ENCODE results near the gene PLEKHG3.

Gene PLEKHG3

GRCh38 chr14:64707661-64708060 lies 3.4 kb downstream of the PLEKHG3 start:
- Histone ChIP-seq H3K27ac (ENCODE audit: low read depth, low read length) (no peak overlapping the region), H3K9me3 (ENCODE audit: insufficient read depth, low read depth, low read length) (peaks cover 4% of the 10 kb centered on the region; the same call in 1 of the 2 replicates), H3K4me1 (ENCODE audit: insufficient read depth, low read length) (peaks cover 46% of the 10 kb centered on the region), H3K9ac (ENCODE audit: low read depth, low read length) (no peak overlapping the region), H3K36me3 (ENCODE audit: insufficient read depth, low read length) (peaks cover 6% of the 10 kb centered on the region; the same call in 1 of the 2 replicates), H3K27me3 (ENCODE audit: insufficient read depth, low read length) (peaks cover 12% of the 10 kb centered on the region; the same call in 1 of the 2 replicates), H3K4me3 (ENCODE audit: low read length) (peak overlapping the region; percentile 83)
- WGBS: 46% methylated on average over 6 of the region's 7 CpGs

DNA sequence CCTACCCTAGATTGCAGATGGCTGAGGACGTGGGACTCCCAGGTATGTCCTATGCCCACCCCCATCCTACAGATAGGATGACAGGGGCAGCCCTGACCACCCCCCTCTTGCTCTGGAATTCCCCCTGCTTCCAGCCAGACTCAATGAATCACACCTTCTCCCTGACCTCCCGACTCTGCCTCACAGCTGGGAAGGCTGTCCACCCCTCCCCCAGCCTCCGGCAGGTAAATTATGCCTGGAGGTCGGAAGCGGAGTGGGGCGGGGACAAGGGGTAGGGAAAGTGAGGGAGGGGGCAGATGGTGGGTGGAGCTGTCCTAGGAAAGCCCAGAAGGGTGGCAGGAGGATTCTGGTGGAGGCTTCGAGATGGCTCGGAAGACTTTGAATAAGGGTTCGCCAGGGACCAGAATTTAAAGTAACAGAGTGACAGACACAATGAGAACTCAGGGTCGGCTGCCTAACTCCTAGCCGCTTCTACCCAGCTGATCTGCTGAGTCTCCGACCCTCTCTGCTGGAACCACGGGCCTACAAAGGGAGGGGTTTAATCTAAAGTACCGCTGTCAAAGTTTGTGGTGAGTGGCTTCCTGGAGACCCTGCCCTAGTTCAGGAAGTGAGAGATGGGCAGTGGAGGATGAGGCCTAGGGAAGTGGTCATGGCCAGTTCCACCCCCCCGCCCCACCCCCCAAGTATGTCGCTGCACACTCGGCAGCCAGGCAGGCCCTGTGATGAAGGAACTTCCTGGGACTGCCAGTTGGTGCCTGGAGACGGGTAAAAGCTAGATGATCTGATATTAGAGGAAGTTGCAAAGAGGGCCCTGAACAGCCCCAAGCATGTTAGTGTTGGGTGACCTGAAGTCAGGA lies 4.2 kb downstream of the PLEKHG3 start:
- Histone ChIP-seq H3K4me1 (ENCODE audit: insufficient read depth, low read length) (peaks cover 44% of the 10 kb centered on the region), H3K9ac (ENCODE audit: low read depth, low read length) (no peak overlapping the region), H3K27ac (ENCODE audit: low read depth, low read length) (no peak overlapping the region), H3K9me3 (ENCODE audit: insufficient read depth, low read depth, low read length) (peaks cover 11% of the 10 kb centered on the region; the same call in 1 of the 2 replicates), H3K4me3 (ENCODE audit: low read length) (peak overlapping the region; percentile 83), H3K36me3 (ENCODE audit: insufficient read depth, low read length) (peaks cover 6% of the 10 kb centered on the region; the same call in 1 of the 2 replicates), H3K27me3 (ENCODE audit: insufficient read depth, low read length) (peaks cover 5% of the 10 kb centered on the region; the same call in 1 of the 2 replicates)
- WGBS: 5% methylated on average over 17 of the region's 18 CpGs

DNA sequence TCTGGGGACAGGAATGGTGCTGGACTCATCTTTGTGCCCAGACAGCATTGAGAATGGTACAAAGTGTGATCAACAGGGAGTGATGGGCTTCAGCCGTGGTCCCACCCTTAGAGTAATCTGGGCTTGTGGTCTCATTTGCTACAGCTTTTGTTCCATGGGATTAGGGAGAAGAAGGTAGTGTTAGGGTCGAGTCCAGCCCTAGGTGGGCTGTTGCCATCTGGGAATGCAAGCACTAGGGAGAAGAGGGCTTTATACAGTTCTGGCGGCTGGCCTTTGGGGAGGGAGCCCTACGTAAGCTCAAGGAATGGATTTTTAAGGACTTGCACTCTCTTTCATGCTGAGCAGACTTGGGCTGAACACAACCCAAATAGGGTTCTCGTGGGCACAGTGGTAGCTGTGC lies 4.9 kb downstream of the PLEKHG3 start:
- 0 out of 2 replicates have a peak overlapping the region, but pooled peaks have one; percentile 83 for H3K4me3 ChIP-seq (ENCODE audit: low read length)
- 54% methylated on average over 5 of the region's 5 CpGs for WGBS

DNA sequence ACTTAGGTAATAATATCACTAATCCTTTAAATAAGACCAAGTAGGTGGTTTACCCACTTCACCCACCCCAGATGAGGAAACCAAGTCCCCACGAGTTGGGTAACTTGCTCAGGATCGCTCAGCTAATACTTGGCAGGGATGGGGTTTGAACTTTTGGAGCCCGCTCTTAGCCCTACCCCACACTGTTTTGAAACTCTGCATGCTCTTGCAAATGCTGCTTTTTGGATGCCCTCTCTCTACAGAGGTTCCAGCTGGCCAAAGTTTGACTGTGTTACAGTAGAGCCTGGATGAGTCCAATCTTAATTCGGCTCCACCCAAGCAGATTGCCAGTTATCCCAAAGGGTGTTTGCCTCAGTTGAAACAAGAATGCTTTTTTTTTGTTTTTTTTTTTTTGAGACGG lies 6.8 kb downstream of the PLEKHG3 start:
- Histone ChIP-seq H3K9ac (ENCODE audit: low read depth, low read length) (no peak overlapping the region), H3K9me3 (ENCODE audit: insufficient read depth, low read depth, low read length) (peaks cover 18% of the 10 kb centered on the region; the same call in 1 of the 2 replicates), H3K27ac (ENCODE audit: low read depth, low read length) (no peak overlapping the region), H3K36me3 (ENCODE audit: insufficient read depth, low read length) (peaks cover 6% of the 10 kb centered on the region; the same call in 1 of the 2 replicates), H3K4me1 (ENCODE audit: insufficient read depth, low read length) (peaks cover 45% of the 10 kb centered on the region), H3K4me3 (ENCODE audit: low read length) (no peak overlapping the region), H3K27me3 (ENCODE audit: insufficient read depth, low read length) (no peaks in the 10 kb centered on the region)
- WGBS: 98% methylated on average over 5 of the region's 5 CpGs

More for the DNA sequence above, 4.9 kb downstream of the PLEKHG3 start:
- Histone ChIP-seq H3K27ac (ENCODE audit: low read depth, low read length) (no peak overlapping the region), H3K9me3 (ENCODE audit: insufficient read depth, low read depth, low read length) (peaks cover 18% of the 10 kb centered on the region; the same call in 1 of the 2 replicates), H3K27me3 (ENCODE audit: insufficient read depth, low read length) (no peaks in the 10 kb centered on the region), H3K4me1 (ENCODE audit: insufficient read depth, low read length) (peaks cover 38% of the 10 kb centered on the region), H3K36me3 (ENCODE audit: insufficient read depth, low read length) (peaks cover 6% of the 10 kb centered on the region; the same call in 1 of the 2 replicates), H3K9ac (ENCODE audit: low read depth, low read length) (no peak overlapping the region)

GRCh38 chr14:64713677-64714076 lies 9.5 kb downstream of the PLEKHG3 start:
- Histone ChIP-seq H3K9ac (ENCODE audit: low read depth, low read length) (no peak overlapping the region), H3K4me3 (ENCODE audit: low read length) (no peak overlapping the region), H3K27me3 (ENCODE audit: insufficient read depth, low read length) (no peaks in the 10 kb centered on the region), H3K36me3 (ENCODE audit: insufficient read depth, low read length) (peaks cover 6% of the 10 kb centered on the region; the same call in 1 of the 2 replicates), H3K27ac (ENCODE audit: low read depth, low read length) (no peak overlapping the region), H3K9me3 (ENCODE audit: insufficient read depth, low read depth, low read length) (peaks cover 18% of the 10 kb centered on the region; the same call in 1 of the 2 replicates), H3K4me1 (ENCODE audit: insufficient read depth, low read length) (peaks cover 49% of the 10 kb centered on the region)

GRCh38 chr14:64714432-64715025 lies 10.3 kb downstream of the PLEKHG3 start:
- H3K36me3 ChIP-seq (ENCODE audit: insufficient read depth, low read length): peaks cover 6% of the 10 kb centered on the region; the same call in 1 of the 2 replicates
- no peak overlapping the region for H3K4me3 ChIP-seq (ENCODE audit: low read length)
- peaks cover 18% of the 10 kb centered on the region; the same call in 1 of the 2 replicates for H3K9me3 ChIP-seq (ENCODE audit: insufficient read depth, low read depth, low read length)
- no peak overlapping the region for H3K27ac ChIP-seq (ENCODE audit: low read depth, low read length)
- 83% methylated on average over 5 of the region's 5 CpGs for WGBS
- H3K9ac ChIP-seq (ENCODE audit: low read depth, low read length): no peak overlapping the region
- peaks cover 48% of the 10 kb centered on the region for H3K4me1 ChIP-seq (ENCODE audit: insufficient read depth, low read length)
- no peaks in the 10 kb centered on the region for H3K27me3 ChIP-seq (ENCODE audit: insufficient read depth, low read length)

GRCh38 chr14:64715146-64715627 lies 11.0 kb downstream of the PLEKHG3 start:
- no peaks in the 10 kb centered on the region for H3K27me3 ChIP-seq (ENCODE audit: insufficient read depth, low read length)
- no peak overlapping the region for H3K27ac ChIP-seq (ENCODE audit: low read depth, low read length)
- WGBS: 39% methylated on average over 4 of the region's 4 CpGs
- no peaks in the 10 kb centered on the region for H3K36me3 ChIP-seq (ENCODE audit: insufficient read depth, low read length)
- peak overlapping the region; percentile 43; the same call in 1 of the 2 replicates for H3K4me3 ChIP-seq (ENCODE audit: low read length)
- peaks cover 51% of the 10 kb centered on the region for H3K4me1 ChIP-seq (ENCODE audit: insufficient read depth, low read length)
- peaks cover 18% of the 10 kb centered on the region; the same call in 1 of the 2 replicates for H3K9me3 ChIP-seq (ENCODE audit: insufficient read depth, low read depth, low read length)
- H3K9ac ChIP-seq (ENCODE audit: low read depth, low read length): no peak overlapping the region

DNA sequence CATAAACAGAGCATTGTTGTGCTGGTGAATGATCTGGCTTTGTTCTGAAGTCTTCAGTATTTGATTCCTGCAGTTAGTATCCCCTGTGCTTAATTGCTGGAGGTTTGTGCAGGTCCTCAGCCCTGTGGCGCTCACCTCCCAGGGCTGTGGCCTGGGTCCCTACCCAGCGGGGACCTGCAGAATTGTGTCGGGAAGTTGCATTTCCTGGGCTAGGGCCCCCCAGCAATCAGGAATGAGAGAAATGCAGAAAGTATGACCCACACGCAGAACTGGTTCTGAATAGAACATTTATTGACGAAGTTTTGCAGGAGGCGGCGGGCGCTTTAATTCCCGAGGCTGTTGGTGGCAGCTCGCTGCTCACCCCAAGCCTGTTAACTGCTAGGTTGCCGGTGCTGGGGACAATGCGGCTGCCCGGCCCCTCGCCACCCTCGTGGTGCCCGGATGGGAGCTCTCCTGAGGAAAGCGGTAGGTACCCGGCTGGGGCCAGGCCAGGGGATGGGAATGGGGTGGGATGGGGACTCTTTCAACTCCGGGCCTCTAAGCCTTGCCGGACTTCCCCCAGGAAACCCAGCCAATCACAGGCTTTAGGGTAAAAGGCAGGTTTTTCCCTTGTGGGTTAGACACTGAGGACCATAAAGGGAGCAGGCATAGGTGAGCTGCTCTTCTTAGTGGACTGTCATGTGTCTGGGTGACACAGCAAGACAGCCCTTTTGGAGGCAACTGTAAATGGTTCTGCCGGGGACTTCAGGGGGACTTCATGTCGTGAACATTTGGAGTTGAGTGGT lies 11.6 kb downstream of the PLEKHG3 start:
- H3K9ac ChIP-seq (ENCODE audit: low read depth, low read length): 0 out of 2 replicates have a peak overlapping the region, but pooled peaks have one; percentile 19
- H3K4me3 ChIP-seq (ENCODE audit: low read length): peak overlapping the region; percentile 43
- H3K27me3 ChIP-seq (ENCODE audit: insufficient read depth, low read length): no peaks in the 10 kb centered on the region
- peaks cover 18% of the 10 kb centered on the region; the same call in 1 of the 2 replicates for H3K9me3 ChIP-seq (ENCODE audit: insufficient read depth, low read depth, low read length)
- no peaks in the 10 kb centered on the region for H3K36me3 ChIP-seq (ENCODE audit: insufficient read depth, low read length)
- peaks cover 58% of the 10 kb centered on the region for H3K4me1 ChIP-seq (ENCODE audit: insufficient read depth, low read length)
- H3K27ac ChIP-seq (ENCODE audit: low read depth, low read length): peak overlapping the region; percentile 62; the same call in 1 of the 2 replicates
- WGBS: 10% methylated on average over 21 of the region's 22 CpGs

DNA sequence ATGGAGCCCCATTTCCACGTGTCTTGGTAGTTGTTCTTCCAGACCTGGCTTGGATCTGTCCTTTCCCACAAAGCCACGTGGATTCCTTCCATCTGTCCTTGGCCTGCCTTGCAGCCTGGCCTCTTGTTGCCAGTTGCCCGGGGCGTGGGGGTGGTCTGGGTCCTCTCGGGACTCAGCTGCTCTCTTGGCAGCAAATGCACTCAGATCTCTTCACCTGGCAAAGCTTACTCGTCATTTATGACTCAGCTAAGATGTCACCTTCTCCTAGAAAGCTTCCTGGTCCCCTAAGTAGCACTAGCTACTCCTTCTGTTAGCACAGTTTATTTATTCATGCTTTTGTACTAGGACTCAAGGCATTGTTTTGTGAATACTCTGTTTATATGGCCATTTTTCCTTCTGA lies 13.6 kb downstream of the PLEKHG3 start:
- Histone ChIP-seq H3K36me3 (ENCODE audit: insufficient read depth, low read length) (no peaks in the 10 kb centered on the region), H3K9me3 (ENCODE audit: insufficient read depth, low read depth, low read length) (peaks cover 11% of the 10 kb centered on the region; the same call in 1 of the 2 replicates), H3K9ac (ENCODE audit: low read depth, low read length) (no peak overlapping the region), H3K4me1 (ENCODE audit: insufficient read depth, low read length) (peaks cover 76% of the 10 kb centered on the region), H3K27ac (ENCODE audit: low read depth, low read length) (no peak overlapping the region), H3K27me3 (ENCODE audit: insufficient read depth, low read length) (no peaks in the 10 kb centered on the region), H3K4me3 (ENCODE audit: low read length) (no peak overlapping the region)
- 84% methylated on average over 6 of the region's 6 CpGs for WGBS

DNA sequence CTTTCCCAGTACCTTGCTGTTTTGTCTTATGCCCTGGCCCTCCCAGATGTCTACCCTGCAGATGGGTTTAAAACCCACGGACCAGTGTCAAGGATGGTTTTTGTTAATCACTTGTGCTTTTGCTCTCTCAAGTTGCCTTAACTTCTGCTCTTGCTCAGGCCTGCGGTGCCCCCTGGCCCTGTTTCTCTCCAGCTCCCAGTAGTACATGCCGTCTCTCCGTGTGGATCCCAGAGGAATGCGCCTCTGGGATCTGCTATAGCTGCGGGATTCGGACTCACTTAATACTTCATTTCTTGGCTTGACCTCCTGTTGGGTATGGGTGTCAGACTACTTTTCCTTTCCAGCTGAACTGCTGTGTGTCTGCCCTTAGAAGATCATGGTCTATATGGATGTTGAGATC lies 14.5 kb downstream of the PLEKHG3 start:
- H3K27ac ChIP-seq (ENCODE audit: low read depth, low read length): no peak overlapping the region
- H3K4me1 ChIP-seq (ENCODE audit: insufficient read depth, low read length): peaks cover 76% of the 10 kb centered on the region
- no peak overlapping the region for H3K4me3 ChIP-seq (ENCODE audit: low read length)

More for the DNA sequence above, 14.5 kb downstream of the PLEKHG3 start:
- Histone ChIP-seq H3K9me3 (ENCODE audit: insufficient read depth, low read depth, low read length) (peaks cover 2% of the 10 kb centered on the region; the same call in 1 of the 2 replicates), H3K27me3 (ENCODE audit: insufficient read depth, low read length) (no peaks in the 10 kb centered on the region), H3K36me3 (ENCODE audit: insufficient read depth, low read length) (no peaks in the 10 kb centered on the region), H3K9ac (ENCODE audit: low read depth, low read length) (no peak overlapping the region)
- 84% methylated on average over 7 of the region's 7 CpGs for WGBS
